GM13976 (cell line): ENCODE results near the gene CSPG5.

Source experiments
- DNase-seq: peaks from one replicate; pipeline ENCODE4 v3.0.0; 2012; ENCODE audit warnings: low spot score
- CTCF ChIP-seq: IDR thresholded peaks from 2 replicates; pipeline ENCODE4 v1.5.1; 2012; ENCODE audit warnings: borderline replicate concordance, mild to moderate bottlenecking; ENCODE audit not compliant: insufficient read depth; ENCODE audit errors: extremely low read depth, missing control alignments, control extremely low read depth
- in situ Hi-C: fragments of 300-500 bp; cut with MboI; formaldehyde crosslinking; loops from one replicate; pipeline ENCODE4 v1.12.0; 2022; ENCODE audit warnings: low sequenced_read_pairs, mixed read lengths, inconsistent platforms; ENCODE audit not compliant: unreplicated experiment

Gene CSPG5

GRCh38 chr3:47605652-47606051, 27.0 kb upstream of the CSPG5 start:
- in situ Hi-C loops = no loop called here
- DNase-seq = no peak
- no peak for TF ChIP-seq CTCF

DNA sequence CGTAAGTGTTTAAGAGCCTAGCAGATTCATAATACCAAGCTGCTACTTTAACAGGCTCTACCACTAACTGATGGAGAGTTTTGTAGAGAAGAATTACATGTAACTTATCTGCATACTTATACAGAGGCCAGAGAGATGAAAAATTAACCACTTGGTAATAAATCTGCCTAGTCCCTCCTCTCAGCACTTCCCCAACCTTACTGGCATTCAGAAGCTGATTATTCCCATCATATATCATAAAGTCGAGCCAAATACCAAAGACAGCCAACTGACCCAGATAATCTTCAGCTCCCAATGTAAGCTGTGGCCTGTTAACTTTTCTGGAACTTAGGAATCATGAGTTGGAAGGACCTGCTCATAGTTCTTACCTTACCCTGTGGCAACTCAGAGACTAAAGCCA, 25.5 kb upstream of the CSPG5 start:
- in situ Hi-C loops = no loop called here
- DNase-seq = no peak
- no peak for TF ChIP-seq CTCF

- no peak for TF ChIP-seq CTCF
- no peak for DNase-seq
- in situ Hi-C loops = no loop called here
Measured at GRCh38 chr3:47603332-47603731, 24.7 kb upstream of the CSPG5 start.

DNA sequence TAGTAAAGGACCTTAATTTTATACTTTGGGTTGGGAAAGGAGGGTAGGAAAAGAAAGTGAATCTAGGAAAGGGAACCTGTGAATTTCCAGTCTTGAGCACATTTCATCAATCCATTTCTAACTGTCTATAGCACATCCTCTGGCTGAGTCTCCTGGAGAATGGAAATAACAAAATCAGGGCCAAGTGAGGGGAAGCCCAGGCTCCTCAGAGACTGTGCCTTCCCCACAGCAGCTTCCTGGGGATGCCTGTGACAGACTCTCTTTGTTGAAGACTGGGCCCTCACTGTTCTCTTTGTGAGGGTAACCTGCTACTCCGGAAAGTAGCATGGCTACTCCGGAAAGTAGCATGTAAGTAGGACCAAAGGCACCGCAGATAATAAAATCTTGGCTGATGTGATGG, 22.6 kb upstream of the CSPG5 start:
- TF ChIP-seq CTCF = no peak
- in situ Hi-C loops = no loop called here
- no peak for DNase-seq

GRCh38 chr3:47594792-47595191, 16.1 kb upstream of the CSPG5 start:
- no peak for DNase-seq
- in situ Hi-C loops = no loop called here
- no peak for TF ChIP-seq CTCF

DNA sequence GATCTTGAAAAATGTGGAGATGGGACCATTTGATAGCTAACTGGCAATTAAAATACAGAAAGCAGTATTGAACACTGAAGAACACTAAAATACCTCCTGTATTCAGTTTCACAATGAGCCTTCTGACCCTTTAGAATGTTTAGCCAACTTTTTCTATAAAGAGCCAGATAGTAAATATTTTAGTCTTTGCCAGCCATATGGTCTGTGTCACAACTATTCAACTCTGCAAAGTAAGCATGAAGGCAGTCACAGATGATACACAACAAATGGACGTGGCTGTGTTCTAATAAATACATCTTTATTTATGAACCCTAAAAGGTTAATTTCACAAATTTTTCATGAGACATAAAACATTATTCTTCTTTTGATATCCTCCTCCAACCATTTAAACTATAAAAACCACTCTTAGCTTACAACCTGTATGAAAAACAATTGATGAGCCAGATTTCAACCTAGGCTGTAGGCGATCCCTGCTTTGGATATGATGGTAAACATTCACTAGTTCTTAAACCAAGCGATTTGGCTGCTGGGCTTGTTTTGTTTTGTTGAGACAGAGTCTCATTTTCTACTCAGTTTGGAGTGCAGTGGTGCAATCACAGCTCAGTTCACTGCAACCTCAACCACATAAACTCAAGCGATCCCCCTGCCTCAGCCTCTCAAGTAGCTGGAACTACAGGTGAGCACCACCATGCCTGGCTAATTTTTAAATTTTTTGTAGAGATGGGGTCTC, 13.6 kb upstream of the CSPG5 start:
- TF ChIP-seq CTCF = no peak
- in situ Hi-C loops = no loop called here
- DNase-seq = no peak
